IMR-90 (cell line): ENCODE data around the gene TMEM181. TPM values are rescaled to one million over a fixed set of nuclear protein-coding genes. Genes with fewer than 3 reads are reported as not detected.

ENCODE experiments used
- ATAC-seq: fragments of 200-7000 bp; cut with Tn5 transposase; 2 replicates; pipeline ENCODE4 v1.9.1; 2020; ENCODE audit warnings: low read depth, mild to moderate bottlenecking, moderate library complexity
- BruUV-seq: library from RNA; stranded (reverse); fragments of 400-500 nt; replicated peaks from 2 replicates; lab custom pipeline; 2021; lab: Mats Ljungman, UMichigan
- CTCF ChIA-PET: fragments of 300-600 bp; formaldehyde crosslinking; extraction: SDS; loops from one replicate; lab custom pipeline; 2021; ENCODE audit warnings: antibody characterized with exemption; lab: Yijun Ruan, JAX
- POLR2A ChIA-PET: fragments of 300-600 bp; sonication (Branson Sonifier 250); formaldehyde crosslinking; loops from one replicate; lab custom pipeline; 2022; ENCODE audit warnings: antibody characterized with exemption; ENCODE audit not compliant: unreplicated experiment; lab: Charles Lee
- DNase-seq: peaks from one replicate; pipeline ENCODE4 v3.0.0; 2013
- H2AFZ ChIP-seq: replicated peaks from 2 replicates; pipeline ENCODE3; 2013; ENCODE audit warnings: low read length, mild to moderate bottlenecking; ENCODE audit not compliant: poor library complexity
- H2AK5ac ChIP-seq: 2 replicates; pipeline ENCODE4 v1.6.1; 2013; ENCODE audit warnings: low read depth, low read length, inconsistent platforms
- H2AK9ac ChIP-seq: replicated peaks from 2 replicates; pipeline ENCODE3; 2013; ENCODE audit warnings: mild to moderate bottlenecking, low read depth, low read length, moderate library complexity; ENCODE audit not compliant: poor library complexity
- H2BK120ac ChIP-seq: 2 replicates; pipeline ENCODE4 v1.6.1; 2013; ENCODE audit warnings: low read depth, low read length, inconsistent platforms
- H2BK15ac ChIP-seq: 3 replicates; pipeline ENCODE4 v1.6.1; 2013; ENCODE audit warnings: low read depth, low read length, inconsistent platforms
- H2BK20ac ChIP-seq: 2 replicates; pipeline ENCODE4 v1.6.1; 2013; ENCODE audit warnings: low read depth, mild to moderate bottlenecking, inconsistent platforms, low read length, moderate library complexity
- H2BK5ac ChIP-seq: 2 replicates; pipeline ENCODE4 v1.6.1; 2013; ENCODE audit warnings: mild to moderate bottlenecking, low read depth, low read length, inconsistent platforms; ENCODE audit not compliant: poor library complexity, severe bottlenecking
- H3K14ac ChIP-seq: replicated peaks from 2 replicates; pipeline ENCODE4 v1.6.1; 2013; ENCODE audit warnings: low read depth, low read length, inconsistent platforms
- H3K18ac ChIP-seq: 2 replicates; pipeline ENCODE4 v1.6.1; 2013; ENCODE audit warnings: low read depth, low read length, control low read depth
- H3K23ac ChIP-seq: 2 replicates; pipeline ENCODE4 v1.6.1; 2013; ENCODE audit warnings: low read depth, low read length, inconsistent platforms
- H3K27ac ChIP-seq: 2 replicates; pipeline ENCODE4 v1.5.1; 2013; ENCODE audit warnings: mild to moderate bottlenecking, control low read depth, low read length; ENCODE audit not compliant: insufficient read depth
- H3K27me3 ChIP-seq: 2 replicates; pipeline ENCODE4 v1.6.1; 2013; ENCODE audit warnings: low read length; ENCODE audit not compliant: control insufficient read depth, insufficient read depth
- H3K36me3 ChIP-seq: 2 replicates; pipeline ENCODE4 v1.6.1; 2013; ENCODE audit warnings: low read length, mixed read lengths; ENCODE audit not compliant: control insufficient read depth, insufficient read depth
- H3K4ac ChIP-seq: 2 replicates; pipeline ENCODE4 v1.6.1; 2013; ENCODE audit warnings: low read depth, low read length, inconsistent platforms
- H3K4me1 ChIP-seq: 2 replicates; pipeline ENCODE4 v1.6.1; 2013; ENCODE audit warnings: low read length, mixed read lengths; ENCODE audit not compliant: control insufficient read depth, insufficient read depth
- H3K4me2 ChIP-seq: 2 replicates; pipeline ENCODE4 v1.6.1; 2013; ENCODE audit warnings: low read depth, mild to moderate bottlenecking, control low read depth, low read length, moderate library complexity
- H3K4me3 ChIP-seq: 2 replicates; pipeline ENCODE4 v1.5.1; 2013; ENCODE audit warnings: low read depth, mild to moderate bottlenecking, control low read depth, low read length, moderate library complexity; ENCODE audit not compliant: insufficient read depth
- H3K56ac ChIP-seq: 2 replicates; pipeline ENCODE4 v1.6.1; 2013; ENCODE audit warnings: low read length, inconsistent platforms; ENCODE audit not compliant: insufficient read depth; ENCODE audit errors: extremely low read depth
- H3K79me1 ChIP-seq, 2 experiments: 2 replicates each; pipeline ENCODE4 v1.6.1; 2013; ENCODE audit warnings: low read length in 2 of 2, inconsistent platforms in 1 of 2, low read depth in 1 of 2
- H3K9ac ChIP-seq: 2 replicates; pipeline ENCODE4 v1.6.1; 2013; ENCODE audit warnings: low read depth, low read length, control low read depth
- H3K9me1 ChIP-seq: 2 replicates; pipeline ENCODE4 v1.6.1; 2013; ENCODE audit warnings: low read length, inconsistent platforms; ENCODE audit not compliant: insufficient read depth
- H3K9me3 ChIP-seq: 2 replicates; pipeline ENCODE4 v1.6.1; 2013; ENCODE audit warnings: low read length; ENCODE audit not compliant: control insufficient read depth, insufficient read depth
- H4K20me1 ChIP-seq: 2 replicates; pipeline ENCODE4 v1.6.1; 2013; ENCODE audit warnings: low read length, inconsistent platforms; ENCODE audit not compliant: insufficient read depth
- H4K5ac ChIP-seq: 2 replicates; pipeline ENCODE4 v1.6.1; 2013; ENCODE audit warnings: mild to moderate bottlenecking, low read depth, low read length, control low read depth
- H4K8ac ChIP-seq, 2 experiments: 2 replicates each; pipeline ENCODE4 v1.6.1; 2013; ENCODE audit warnings: low read depth in 2 of 2, low read length in 2 of 2, control low read depth in 1 of 2, inconsistent platforms in 1 of 2
- H4K91ac ChIP-seq: 2 replicates; pipeline ENCODE4 v1.6.1; 2013; ENCODE audit warnings: low read depth, low read length, inconsistent platforms; ENCODE audit not compliant: insufficient read depth
- BHLHE40 ChIP-seq: fragments of 150-350 bp; IDR thresholded peaks from 2 replicates; pipeline ENCODE4 v1.6.1; 2016; ENCODE audit warnings: mild to moderate bottlenecking, low read depth, low read length
- CEBPB ChIP-seq: IDR thresholded peaks from 2 replicates; pipeline ENCODE4 v1.6.1; 2012; ENCODE audit warnings: low read depth, low read length, improper control_type of control experiment
- CHD1 ChIP-seq: IDR thresholded peaks from 2 replicates; pipeline ENCODE4 v1.6.1; 2012; ENCODE audit warnings: low read depth, low read length, improper control_type of control experiment
- CTCF ChIP-seq: conservative IDR thresholded peaks from 2 replicates; pipeline ENCODE4 v1.5.1; 2012; ENCODE audit warnings: mild to moderate bottlenecking, low read depth, low read length, improper control_type of control experiment
- FOS ChIP-seq: fragments of 150-350 bp; IDR thresholded peaks from 2 replicates; pipeline ENCODE4 v1.6.1; 2016; ENCODE audit warnings: low read depth, low read length
- MAZ ChIP-seq: IDR thresholded peaks from 2 replicates; pipeline ENCODE4 v1.6.1; 2012; ENCODE audit warnings: low read depth, mild to moderate bottlenecking, low read length, improper control_type of control experiment, moderate library complexity, borderline replicate concordance
- MXI1 ChIP-seq: IDR thresholded peaks from 2 replicates; pipeline ENCODE4 v1.6.1; 2012; ENCODE audit warnings: low read depth, mild to moderate bottlenecking, low read length, moderate library complexity, borderline replicate concordance
- NFE2L2 ChIP-seq: fragments of 150-350 bp; IDR thresholded peaks from 2 replicates; pipeline ENCODE4 v1.6.1; 2016; ENCODE audit warnings: low read depth, mild to moderate bottlenecking, low read length
- POLR2A ChIP-seq: IDR thresholded peaks from 2 replicates; pipeline ENCODE4 v1.6.1; 2012; ENCODE audit warnings: mild to moderate bottlenecking, low read depth, low read length
- RAD21 ChIP-seq: IDR thresholded peaks from 2 replicates; pipeline ENCODE4 v1.6.1; 2012; ENCODE audit warnings: low read length, improper control_type of control experiment
- SMC3 ChIP-seq: fragments of 150-350 bp; IDR thresholded peaks from 2 replicates; pipeline ENCODE4 v1.6.1; 2016; ENCODE audit warnings: low read depth, mild to moderate bottlenecking, antibody characterized with exemption, low read length, moderate library complexity
- WGBS, 2 experiments: methylation state at CpG; one replicate each; pipeline versions ENCODE4 v1.1.5 to v1.1.7; 2013; ENCODE audit warnings: missing lambda C conversion rate in 2 of 2; ENCODE audit not compliant: insufficient read length in 1 of 2; ENCODE audit errors: extremely low coverage in 2 of 2; 5-methylcytosine and 5-hydroxymethylcytosine counted together
- dilution Hi-C: fragments of 300-500 bp; cut with HindIII; formaldehyde crosslinking; loops from one replicate; pipeline ENCODE4 v1.14.3; 2018; ENCODE audit warnings: low sequenced_read_pairs; ENCODE audit not compliant: unreplicated experiment
- in situ Hi-C: fragments of 300-500 bp; cut with MboI; formaldehyde crosslinking; loops from 3 replicates; pipeline ENCODE4 v1.14.3; 2019; ENCODE audit warnings: low sequenced_read_pairs, inconsistent platforms, mixed read lengths
- intact Hi-C: fragments of 100-400 bp; cut with micrococcal nuclease; formaldehyde crosslinking; loops from 2 replicates; pipeline ENCODE4 v1.10.0; 2022
- polyA plus RNA-seq, 3 experiments: library from polyadenylated mRNA; depleted of rRNA; stranded (reverse); fragments of >200 nt; gene quantifications; 2 replicates each; pipeline ENCODE4 v1.2.3, GENCODE V29; 2012; ENCODE audit warnings: low replicate concordance in 1 of 3
- total RNA-seq: library from RNA; depleted of rRNA; stranded (reverse); fragments of >200 nt; gene quantifications from 2 replicates; pipeline ENCODE4 v1.2.3, GENCODE V29; 2012

The TMEM181 gene
- total and polyA plus RNA-seq, 2 of the 4 experiments (the other 2 are of a cell fraction): 22.8 to 27.8 TPM

GRCh38 chr6:158529629-158530028, 30.3 kb upstream of the TMEM181 start:
- no peak overlapping the region for H3K14ac ChIP-seq
- WGBS, 2 experiments: 92% methylated on average over 3 of the region's 8 CpGs; no CpG with 5 or more reads in 1 of the 2 experiments
- H2BK120ac ChIP-seq: no peak overlapping the region
- H4K8ac ChIP-seq: no peak overlapping the region
- no peak for TF ChIP-seq CHD1
- no peak for TF ChIP-seq RAD21
- TF ChIP-seq NFE2L2: no peak
- TF ChIP-seq POLR2A: no peak
- TF ChIP-seq SMC3: no peak
- no peak for TF ChIP-seq CTCF
- TF ChIP-seq MXI1: no peak
- no peak for TF ChIP-seq FOS
- no peak for TF ChIP-seq MAZ
- no peak for TF ChIP-seq CEBPB
- TF ChIP-seq BHLHE40: no peak
- no peak overlapping the region for H2BK20ac ChIP-seq
- POLR2A ChIA-PET: interaction anchor here (0.7 kb wide), 1 partner anchor 50 kb away, joined by 3 read pairs; no protein-coding TSS in a partner anchor
- no peak for DNase-seq
- H3K27ac ChIP-seq: no peak overlapping the region
- in situ Hi-C loops: no loop called here
- no peak overlapping the region for H3K18ac ChIP-seq
- H3K36me3 ChIP-seq: no peaks in the 10 kb centered on the region
- no peak overlapping the region for H2BK15ac ChIP-seq
- no peak overlapping the region for H3K23ac ChIP-seq
- H2AK5ac ChIP-seq: no peak overlapping the region
- dilution Hi-C loops: no loop called here
- H3K4me1 ChIP-seq: no peaks in the 10 kb centered on the region
- H2AFZ ChIP-seq: no peak overlapping the region
- CTCF ChIA-PET: no interaction called here
- no peaks in the 10 kb centered on the region; the same call in 1 of the 2 replicates for H3K9me3 ChIP-seq
- no peaks in the 10 kb centered on the region; the same call in 1 of the 2 replicates for H3K9me1 ChIP-seq
- no peak overlapping the region for H2AK9ac ChIP-seq
- H2BK5ac ChIP-seq: no peak overlapping the region
- H3K27me3 ChIP-seq: peaks cover 16% of the 10 kb centered on the region
- no peaks in the 10 kb centered on the region for H4K20me1 ChIP-seq
- H3K4me3 ChIP-seq: no peak overlapping the region
- H3K4me2 ChIP-seq: no peak overlapping the region
- H4K91ac ChIP-seq: no peak overlapping the region
- intact Hi-C loops: no loop called here
- no TSS peak for BruUV-seq
- H3K56ac ChIP-seq: no peak overlapping the region
- no peak for ATAC-seq
- H3K4ac ChIP-seq: no peak overlapping the region
- no peaks in the 10 kb centered on the region for H3K79me1 ChIP-seq
- no peak overlapping the region for H4K5ac ChIP-seq
- no peak overlapping the region for H3K9ac ChIP-seq
